ENCODE data around the gene GALNT9. TPM values are rescaled to one million over a fixed set of nuclear protein-coding genes. Genes with fewer than 3 reads are reported as not detected.
"Not testable (repeated sequence)": the region's sequence is repeated elsewhere in the genome, so short reads cannot be mapped to it uniquely, and the experiment has no call there.

Gene GALNT9
- total and polyA plus RNA-seq, 2 donors (not counting 1 experiment from before 2014, with no cell fraction given): 0.71 to 2.4 TPM

GRCh38 chr12:132151145-132151765, 178.1 kb downstream of the GALNT9 start:
- Mint-ChIP-seq H3K4me3 (no peak overlapping the region), H3K27me3 (no peaks in the 10 kb centered on the region), H3K27ac (no peak overlapping the region), H3K9me3 (ENCODE audit: insufficient read depth) (no peaks in the 10 kb centered on the region), H3K4me1 (peaks cover 11% of the 10 kb centered on the region)
- intact Hi-C loops (cut with micrococcal nuclease): no loop called here
- no peak overlapping the region for H3K4me3 ChIP-seq (ENCODE audit: control extremely low read depth in 1 of 5, extremely low read depth in 1 of 5, insufficient read depth in 1 of 5, low read depth in 2 of 5, low read length in 4 of 5)
- ATAC-seq (ENCODE audit: low read depth) (no peak), DNase-seq (no peak)
- H3K4me1 ChIP-seq (ENCODE audit: control insufficient read depth in 2 of 2, insufficient read depth in 2 of 2, low read length in 2 of 2): peaks cover 3 to 11% of the 10 kb centered on the region in 2 donors
- CTCF ChIA-PET: interaction anchor here (0.9 to 1.1 kb wide), 3 partner anchors 263 to 464 kb away, joined by 3 read pairs; no protein-coding TSS in a partner anchor
- peaks cover 21% of the 10 kb centered on the region for H4K20me1 ChIP-seq (ENCODE audit: control insufficient read depth, insufficient read depth, low read length, poor library complexity, severe bottlenecking)
- H2AFZ ChIP-seq (ENCODE audit: insufficient read depth, low read depth, low read length, poor library complexity, severe bottlenecking): no peak overlapping the region
- no peak for TF ChIP-seq CTCF (IDR thresholded peaks at IDR 0.05)
- TF ChIP-seq EZH2 (IDR thresholded peaks at IDR 0.05; ENCODE audit: borderline replicate concordance, insufficient read depth, low read depth, low read length, poor library complexity, severe bottlenecking): no peak
- WGBS (ENCODE audit: insufficient coverage): 98% methylated on average over 31 of the region's 36 CpGs
- POLR2A ChIA-PET: no interaction called here
- H3K9me3 ChIP-seq (ENCODE audit: control extremely low read depth in 1 of 3, control insufficient read depth in 2 of 3, insufficient read depth in 1 of 3, low read length in 2 of 3): no peaks in the 10 kb centered on the region
- no peak overlapping the region for H3K4me2 ChIP-seq (replicated peaks; ENCODE audit: low read depth, low read length, poor library complexity, severe bottlenecking)
- H3K9ac ChIP-seq (ENCODE audit: low read length): no peak overlapping the region
- no peaks in the 10 kb centered on the region for H3K27me3 ChIP-seq (replicated peaks in 1 of 4; ENCODE audit: control extremely low read depth in 1 of 4, control insufficient read depth in 3 of 4, insufficient read depth in 4 of 4, low read length in 3 of 4)
- H3K36me3 ChIP-seq (replicated peaks in 1 of 2; ENCODE audit: control extremely low read depth in 1 of 2, control insufficient read depth in 1 of 2, extremely low read depth in 1 of 2, insufficient read depth in 2 of 2, low read length in 1 of 2): peaks cover under 1 to 36% of the 10 kb centered on the region in 2 experiments
- no peak overlapping the region for H3K27ac ChIP-seq (ENCODE audit: low read length in 2 of 2)
- peaks cover 30% of the 10 kb centered on the region for H3K79me2 ChIP-seq (ENCODE audit: control insufficient read depth, insufficient read depth, low read length)

GRCh38 chr12:132150780-132151144, 178.6 kb downstream of the GALNT9 start:
- no peak overlapping the region for H3K27ac Mint-ChIP-seq
- H3K27me3 ChIP-seq (replicated peaks in 1 of 4; ENCODE audit: control extremely low read depth in 1 of 4, control insufficient read depth in 3 of 4, insufficient read depth in 4 of 4, low read length in 3 of 4): no peaks in the 10 kb centered on the region
- peaks cover 34% of the 10 kb centered on the region for H3K79me2 ChIP-seq (ENCODE audit: control insufficient read depth, insufficient read depth, low read length)
- no peak overlapping the region for H3K27ac ChIP-seq (ENCODE audit: low read length in 2 of 2)
- peaks cover 16% of the 10 kb centered on the region for H3K4me1 Mint-ChIP-seq
- TF ChIP-seq EZH2 (IDR thresholded peaks at IDR 0.05; ENCODE audit: borderline replicate concordance, insufficient read depth, low read depth, low read length, poor library complexity, severe bottlenecking): no peak
- TF ChIP-seq CTCF (IDR thresholded peaks at IDR 0.05): no peak
- H3K4me1 ChIP-seq (ENCODE audit: control insufficient read depth in 2 of 2, insufficient read depth in 2 of 2, low read length in 2 of 2): peaks cover 3 to 11% of the 10 kb centered on the region in 2 donors
- 98% methylated on average over 4 of the region's 6 CpGs for WGBS (ENCODE audit: insufficient coverage)
- ATAC-seq (ENCODE audit: low read depth) (no peak), DNase-seq (no peak)
- H4K20me1 ChIP-seq (ENCODE audit: control insufficient read depth, insufficient read depth, low read length, poor library complexity, severe bottlenecking): peaks cover 21% of the 10 kb centered on the region
- H3K4me3 ChIP-seq (ENCODE audit: control extremely low read depth in 1 of 5, extremely low read depth in 1 of 5, insufficient read depth in 1 of 5, low read depth in 2 of 5, low read length in 4 of 5): no peak overlapping the region
- no peaks in the 10 kb centered on the region for H3K9me3 Mint-ChIP-seq (ENCODE audit: insufficient read depth)
- no peak overlapping the region for H3K4me2 ChIP-seq (replicated peaks; ENCODE audit: low read depth, low read length, poor library complexity, severe bottlenecking)
- peaks cover 0 to 34% of the 10 kb centered on the region in 2 experiments for H3K36me3 ChIP-seq (replicated peaks in 1 of 2; ENCODE audit: control extremely low read depth in 1 of 2, control insufficient read depth in 1 of 2, extremely low read depth in 1 of 2, insufficient read depth in 2 of 2, low read length in 1 of 2)
- H3K9ac ChIP-seq (ENCODE audit: low read length): no peak overlapping the region
- H2AFZ ChIP-seq (ENCODE audit: insufficient read depth, low read depth, low read length, poor library complexity, severe bottlenecking): no peak overlapping the region
- no peak overlapping the region for H3K4me3 Mint-ChIP-seq
- ChIA-PET CTCF (no interaction called here), POLR2A (interaction anchor here (0.7 kb wide), 1 partner anchor 297 kb away, joined by 3 read pairs; no protein-coding TSS in a partner anchor)
- no peaks in the 10 kb centered on the region for H3K9me3 ChIP-seq (ENCODE audit: control extremely low read depth in 1 of 3, control insufficient read depth in 2 of 3, insufficient read depth in 1 of 3, low read length in 2 of 3)
- intact Hi-C loops (cut with micrococcal nuclease): no loop called here
- no peaks in the 10 kb centered on the region for H3K27me3 Mint-ChIP-seq

- intact Hi-C loops (cut with micrococcal nuclease): loop anchor here (5.0 kb wide), 1 partner anchor 808 kb away; the partner anchor contains the start of gene ZNF605
- H3K27ac Mint-ChIP-seq; H3K9me3 ChIP-seq (ENCODE audit: control extremely low read depth in 1 of 3, control insufficient read depth in 2 of 3, insufficient read depth in 1 of 3, low read length in 2 of 3); H3K4me3 Mint-ChIP-seq; H3K4me2 ChIP-seq (replicated peaks; ENCODE audit: low read depth, low read length, poor library complexity, severe bottlenecking); H3K27me3 Mint-ChIP-seq; H3K9me3 Mint-ChIP-seq (ENCODE audit: insufficient read depth); H3K4me3 ChIP-seq (ENCODE audit: control extremely low read depth in 1 of 5, extremely low read depth in 1 of 5, insufficient read depth in 1 of 5, low read depth in 2 of 5, low read length in 4 of 5); H3K27ac ChIP-seq (ENCODE audit: low read length in 2 of 2); DNase-seq; CTCF ChIA-PET; ATAC-seq (ENCODE audit: low read depth); POLR2A ChIA-PET; H3K27me3 ChIP-seq (replicated peaks in 1 of 4; ENCODE audit: control extremely low read depth in 1 of 4, control insufficient read depth in 3 of 4, insufficient read depth in 4 of 4, low read length in 3 of 4); H3K9ac ChIP-seq (ENCODE audit: low read length); H2AFZ ChIP-seq (ENCODE audit: insufficient read depth, low read depth, low read length, poor library complexity, severe bottlenecking): not testable (repeated sequence)
- no CpG with 5 or more reads among the region's 32 CpGs for WGBS (ENCODE audit: insufficient coverage)
- peaks cover 10 to 20% of the 10 kb centered on the region in 2 donors for H3K4me1 ChIP-seq (ENCODE audit: control insufficient read depth in 2 of 2, insufficient read depth in 2 of 2, low read length in 2 of 2)
- peaks cover 0 to 34% of the 10 kb centered on the region in 2 experiments for H3K36me3 ChIP-seq (replicated peaks in 1 of 2; ENCODE audit: control extremely low read depth in 1 of 2, control insufficient read depth in 1 of 2, extremely low read depth in 1 of 2, insufficient read depth in 2 of 2, low read length in 1 of 2)
- H3K79me2 ChIP-seq (ENCODE audit: control insufficient read depth, insufficient read depth, low read length): peaks cover 46% of the 10 kb centered on the region
- peaks cover 26% of the 10 kb centered on the region for H3K4me1 Mint-ChIP-seq
- H4K20me1 ChIP-seq (ENCODE audit: control insufficient read depth, insufficient read depth, low read length, poor library complexity, severe bottlenecking): peaks cover 21% of the 10 kb centered on the region
These were observed 179.9 kb downstream of the GALNT9 start for GRCh38 chr12:132149526-132149925.

All from B cell (primary cell).